LNCaP clone FGC (cell line): ENCODE data around the gene SH3BGRL.
A peak's percentile ranks its signal among the peaks of the same experiment; 100 is the strongest.

Experiments used
- DNase-seq: peaks from one replicate; pipeline ENCODE4 v3.0.0-alpha.2; 2011; ENCODE audit warnings: low read depth
- H3K4me3 ChIP-seq: 2 replicates; pipeline ENCODE4 v1.5.1; 2011; ENCODE audit warnings: mild to moderate bottlenecking, low read depth, low read length, control low read depth
- CTCF ChIP-seq: IDR thresholded peaks from 2 replicates; pipeline ENCODE4 v1.5.1; 2012; ENCODE audit warnings: mild to moderate bottlenecking; ENCODE audit not compliant: control insufficient read depth, insufficient read depth; ENCODE audit errors: extremely low read depth

Gene SH3BGRL

GRCh38 chrX:81280148-81280547 lies 78.2 kb downstream of the SH3BGRL start:
- TF ChIP-seq CTCF: no peak
- no peak overlapping the region for H3K4me3 ChIP-seq
- no peak for DNase-seq

GRCh38 chrX:81286075-81286474 lies 84.2 kb downstream of the SH3BGRL start:
- TF ChIP-seq CTCF: no peak
- no peak for DNase-seq
- H3K4me3 ChIP-seq: no peak overlapping the region

- DNase-seq: peak; percentile 19
- H3K4me3 ChIP-seq: no peak overlapping the region
- no peak for TF ChIP-seq CTCF
These were observed 84.7 kb downstream of the SH3BGRL start for GRCh38 chrX:81286608-81287007.

- no peak for DNase-seq
- no peak overlapping the region for H3K4me3 ChIP-seq
- no peak for TF ChIP-seq CTCF
These were observed 90.1 kb downstream of the SH3BGRL start for GRCh38 chrX:81291996-81292395.

- no peak overlapping the region for H3K4me3 ChIP-seq
- no peak for DNase-seq
- no peak for TF ChIP-seq CTCF
These were observed 92.2 kb downstream of the SH3BGRL start for GRCh38 chrX:81294101-81294500.

GRCh38 chrX:81301877-81302276 lies 100.0 kb downstream of the SH3BGRL start:
- H3K4me3 ChIP-seq: no peak overlapping the region
- no peak for DNase-seq
- no peak for TF ChIP-seq CTCF

- no peak for TF ChIP-seq CTCF
- no peak overlapping the region for H3K4me3 ChIP-seq
- DNase-seq: no peak
These were observed 102.7 kb downstream of the SH3BGRL start for GRCh38 chrX:81304563-81304962.
